Nephron (organoid): Measurements from ENCODE around the gene HS3ST3A1.

Experiments
- H3K27ac Mint-ChIP-seq, 3 experiments: 2 replicates each; pipeline ENCODE4 v1.8.0; 2020; ENCODE audit warnings: mixed read lengths in 3 of 3, mild to moderate bottlenecking in 2 of 3, moderate library complexity in 1 of 3
- H3K27me3 Mint-ChIP-seq: 2 replicates; pipeline ENCODE4 v1.8.0; 2021; ENCODE audit warnings: low read depth, mild to moderate bottlenecking, moderate library complexity, mixed read lengths
- H3K36me3 Mint-ChIP-seq: 2 replicates; pipeline ENCODE4 v1.8.0; 2020; ENCODE audit warnings: low read depth, mixed read lengths
- H3K4me1 Mint-ChIP-seq: 2 replicates; pipeline ENCODE4 v1.8.0; 2020; ENCODE audit warnings: mixed read lengths
- H3K4me3 Mint-ChIP-seq, 3 experiments: 2 replicates each; pipeline ENCODE4 v1.8.0; 2020; ENCODE audit warnings: mild to moderate bottlenecking in 3 of 3, mixed read lengths in 3 of 3, moderate library complexity in 2 of 3
- H3K9me3 Mint-ChIP-seq: 2 replicates; pipeline ENCODE4 v1.8.0; 2020; ENCODE audit warnings: mixed read lengths
- CTCF ChIP-seq, 3 experiments: fragments of 200-600 bp; sonication (generic); IDR thresholded peaks; one replicate each; pipeline ENCODE4 v1.5.0; 2021; ENCODE audit warnings: antibody characterized with exemption in 3 of 3; ENCODE audit not compliant: unreplicated experiment in 3 of 3

Gene HS3ST3A1

DNA sequence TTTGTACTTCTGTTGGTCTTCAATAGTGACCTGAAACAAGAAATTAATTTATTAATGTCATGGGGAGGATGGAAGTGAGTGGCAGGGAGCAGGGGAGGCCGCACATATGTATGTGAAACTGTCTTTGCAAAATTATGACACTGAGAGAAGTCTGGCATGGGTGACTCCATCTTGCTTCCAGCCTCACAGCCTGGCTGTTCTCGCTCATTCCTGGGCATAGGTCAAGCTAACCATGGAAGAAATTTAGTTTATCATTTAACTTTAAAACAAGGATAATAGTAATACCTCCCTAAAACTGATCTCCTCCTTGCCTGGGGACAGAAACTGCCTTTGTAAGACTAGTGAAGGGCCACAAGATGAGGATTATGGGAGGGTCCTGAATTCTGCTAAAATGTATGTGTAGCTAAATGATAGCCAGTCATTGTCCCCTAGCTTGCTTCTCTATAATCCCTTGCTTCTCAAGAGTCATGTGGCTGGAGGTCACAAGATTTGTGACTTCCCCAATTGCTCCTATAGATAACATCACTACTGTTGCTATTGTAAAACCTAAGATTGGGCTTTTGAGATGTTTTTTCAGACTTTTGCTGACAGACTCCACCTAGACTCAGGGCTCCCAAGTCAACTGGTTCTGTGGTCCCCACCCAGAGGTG is 126.0 kb downstream of the HS3ST3A1 start:
- peaks cover 16% of the 10 kb centered on the region for H3K9me3 Mint-ChIP-seq
- no peak overlapping the region for H3K4me3 Mint-ChIP-seq
- H3K27me3 Mint-ChIP-seq, result no peaks in the 10 kb centered on the region
- no peak overlapping the region for H3K27ac Mint-ChIP-seq
- no peak for TF ChIP-seq CTCF (IDR thresholded peaks at IDR 0.05; ENCODE audit: unreplicated experiment in 3 of 3)
- H3K36me3 Mint-ChIP-seq, result peaks cover 4% of the 10 kb centered on the region
- peaks cover 17% of the 10 kb centered on the region for H3K4me1 Mint-ChIP-seq

- peaks cover 4% of the 10 kb centered on the region for H3K27me3 Mint-ChIP-seq
- H3K4me3 Mint-ChIP-seq, result no peak overlapping the region
- H3K27ac Mint-ChIP-seq, result peak overlapping the region in 2 of 3 experiments; percentile 15 to 19
- H3K9me3 Mint-ChIP-seq, result peaks cover 8% of the 10 kb centered on the region
- H3K4me1 Mint-ChIP-seq, result peaks cover 17% of the 10 kb centered on the region
- no peak for TF ChIP-seq CTCF (IDR thresholded peaks at IDR 0.05; ENCODE audit: unreplicated experiment in 3 of 3)
- no peaks in the 10 kb centered on the region for H3K36me3 Mint-ChIP-seq
Observed at GRCh38 chr17:13474073-13474800, 127.5 kb downstream of the HS3ST3A1 start.

DNA sequence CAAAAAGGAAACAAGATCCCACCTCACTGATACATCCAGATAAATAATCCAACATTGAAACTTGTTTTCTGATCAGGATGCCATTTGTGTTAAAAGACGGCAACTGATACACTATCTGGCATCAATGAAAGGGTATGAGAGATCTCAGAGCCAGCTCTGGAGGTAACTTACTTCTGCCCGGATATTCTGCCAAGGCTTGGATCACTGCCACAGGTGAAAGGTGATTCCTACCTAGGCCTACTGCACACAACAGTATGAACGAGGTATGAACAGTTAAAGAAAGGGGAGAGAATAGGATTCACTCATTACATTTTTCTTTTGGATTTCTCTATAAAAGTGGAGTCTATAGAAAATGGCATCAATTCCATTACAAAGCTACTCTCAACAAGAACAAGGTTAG is 136.1 kb downstream of the HS3ST3A1 start:
- H3K4me1 Mint-ChIP-seq, result peaks cover 4% of the 10 kb centered on the region

GRCh38 chr17:13462673-13463124 is 139.0 kb downstream of the HS3ST3A1 start:
- Mint-ChIP-seq H3K27ac (no peak overlapping the region), H3K9me3 (no peaks in the 10 kb centered on the region), H3K27me3 (peaks cover 5% of the 10 kb centered on the region), H3K4me1 (peaks cover 11% of the 10 kb centered on the region), H3K36me3 (no peaks in the 10 kb centered on the region), H3K4me3 (no peak overlapping the region)
- TF ChIP-seq CTCF (IDR thresholded peaks at IDR 0.05; ENCODE audit: unreplicated experiment in 3 of 3), result no peak

More for the DNA sequence above, 136.1 kb downstream of the HS3ST3A1 start:
- TF ChIP-seq CTCF (IDR thresholded peaks at IDR 0.05; ENCODE audit: unreplicated experiment in 3 of 3), result no peak
- H3K4me3 Mint-ChIP-seq, result no peak overlapping the region
- H3K27me3 Mint-ChIP-seq, result peaks cover 4% of the 10 kb centered on the region
- peaks cover 2% of the 10 kb centered on the region for H3K9me3 Mint-ChIP-seq
- H3K27ac Mint-ChIP-seq, result no peak overlapping the region
- H3K36me3 Mint-ChIP-seq, result no peaks in the 10 kb centered on the region

DNA sequence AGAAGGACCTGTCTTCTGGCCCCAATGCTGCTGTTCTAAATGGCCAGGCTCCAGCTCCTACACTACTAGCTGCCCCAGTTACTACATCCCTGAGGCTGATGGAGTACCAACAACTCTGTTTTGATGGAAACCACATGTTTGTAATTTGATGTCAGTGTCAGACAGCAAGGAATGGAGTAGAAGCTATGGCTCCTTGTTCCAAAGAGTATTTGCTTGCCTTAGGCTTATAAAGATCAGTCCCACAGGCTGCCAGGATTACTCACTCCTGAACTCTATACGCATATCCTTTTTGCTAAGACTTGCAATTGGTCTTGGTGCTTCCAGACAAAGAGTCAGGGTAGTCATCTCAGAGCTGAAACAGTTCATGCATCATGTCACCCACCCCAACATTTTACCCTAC is 139.6 kb downstream of the HS3ST3A1 start:
- Mint-ChIP-seq H3K9me3 (no peaks in the 10 kb centered on the region), H3K27me3 (peaks cover 5% of the 10 kb centered on the region), H3K27ac (no peak overlapping the region), H3K4me3 (no peak overlapping the region), H3K36me3 (no peaks in the 10 kb centered on the region), H3K4me1 (peaks cover 11% of the 10 kb centered on the region)
- no peak for TF ChIP-seq CTCF (IDR thresholded peaks at IDR 0.05; ENCODE audit: unreplicated experiment in 3 of 3)
